A549 (cell line): ENCODE data around the gene DNAAF2.

Experiments used
- RAD21 ChIP-seq, 2 experiments: fragments of >200 bp in 1 of 2; sonication (Bioruptor Twin) in 1 of 2; formaldehyde crosslinking in 1 of 2; IDR thresholded peaks in 1 of 2; conservative IDR thresholded peaks in 1 of 2; 2 replicates in 1 of 2; 3 replicates in 1 of 2; pipeline ENCODE4 v1.6.1; 2012 to 2018; ENCODE audit warnings: inconsistent platforms in 1 of 2
- TF ChIP-seq, protein P1 (sequence below): fragments of 200-600 bp; sonication (generic); IDR thresholded peaks from 2 replicates; pipeline ENCODE4 v1.6.1; 2016; ENCODE audit warnings: antibody characterized with exemption, mild to moderate bottlenecking, moderate library complexity

DNA sequence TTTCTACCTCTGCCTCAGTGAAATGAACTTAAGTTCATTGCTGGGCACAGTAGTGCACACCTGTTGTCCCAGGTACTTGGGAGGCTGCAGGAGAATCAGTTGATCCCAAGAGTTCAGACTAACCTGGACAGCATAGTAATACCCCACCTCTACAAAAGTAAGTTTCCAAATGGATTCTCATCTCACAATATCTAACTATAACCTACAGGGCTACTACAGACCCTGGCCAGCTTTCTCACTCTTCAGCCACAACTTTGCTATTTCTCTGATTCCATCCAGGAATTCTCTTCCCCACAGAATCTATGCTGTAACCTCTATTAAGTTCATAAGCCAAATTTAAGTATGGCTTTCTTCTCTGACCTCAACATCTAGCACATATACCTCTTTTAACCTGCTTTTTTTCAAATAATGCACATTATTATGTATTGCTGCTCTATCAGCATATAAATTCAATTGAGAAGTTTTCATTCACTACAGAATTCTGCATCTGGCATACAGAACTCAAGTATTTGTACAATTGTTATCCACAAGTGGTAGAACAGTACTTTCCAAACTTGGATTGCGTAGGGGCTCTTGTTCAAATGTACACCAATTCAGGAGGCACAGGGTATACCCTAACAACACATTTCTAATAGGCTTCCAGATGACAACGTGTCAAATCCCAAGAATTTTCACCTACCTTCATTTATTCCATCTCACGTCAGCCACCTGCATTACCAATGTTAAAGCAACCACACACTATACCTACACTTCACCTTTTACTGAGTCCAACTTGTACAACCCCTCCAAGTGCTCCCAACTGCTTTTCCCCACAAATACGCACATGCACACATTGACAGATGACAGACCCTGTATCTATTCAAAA, 52.7 kb downstream of the DNAAF2 start:
- no peak for TF ChIP-seq RAD21 (conservative IDR thresholded peaks at IDR 0.05 in 1 of 2, IDR thresholded peaks at IDR 0.05 in 1 of 2)
- TF ChIP-seq, protein P1, sequence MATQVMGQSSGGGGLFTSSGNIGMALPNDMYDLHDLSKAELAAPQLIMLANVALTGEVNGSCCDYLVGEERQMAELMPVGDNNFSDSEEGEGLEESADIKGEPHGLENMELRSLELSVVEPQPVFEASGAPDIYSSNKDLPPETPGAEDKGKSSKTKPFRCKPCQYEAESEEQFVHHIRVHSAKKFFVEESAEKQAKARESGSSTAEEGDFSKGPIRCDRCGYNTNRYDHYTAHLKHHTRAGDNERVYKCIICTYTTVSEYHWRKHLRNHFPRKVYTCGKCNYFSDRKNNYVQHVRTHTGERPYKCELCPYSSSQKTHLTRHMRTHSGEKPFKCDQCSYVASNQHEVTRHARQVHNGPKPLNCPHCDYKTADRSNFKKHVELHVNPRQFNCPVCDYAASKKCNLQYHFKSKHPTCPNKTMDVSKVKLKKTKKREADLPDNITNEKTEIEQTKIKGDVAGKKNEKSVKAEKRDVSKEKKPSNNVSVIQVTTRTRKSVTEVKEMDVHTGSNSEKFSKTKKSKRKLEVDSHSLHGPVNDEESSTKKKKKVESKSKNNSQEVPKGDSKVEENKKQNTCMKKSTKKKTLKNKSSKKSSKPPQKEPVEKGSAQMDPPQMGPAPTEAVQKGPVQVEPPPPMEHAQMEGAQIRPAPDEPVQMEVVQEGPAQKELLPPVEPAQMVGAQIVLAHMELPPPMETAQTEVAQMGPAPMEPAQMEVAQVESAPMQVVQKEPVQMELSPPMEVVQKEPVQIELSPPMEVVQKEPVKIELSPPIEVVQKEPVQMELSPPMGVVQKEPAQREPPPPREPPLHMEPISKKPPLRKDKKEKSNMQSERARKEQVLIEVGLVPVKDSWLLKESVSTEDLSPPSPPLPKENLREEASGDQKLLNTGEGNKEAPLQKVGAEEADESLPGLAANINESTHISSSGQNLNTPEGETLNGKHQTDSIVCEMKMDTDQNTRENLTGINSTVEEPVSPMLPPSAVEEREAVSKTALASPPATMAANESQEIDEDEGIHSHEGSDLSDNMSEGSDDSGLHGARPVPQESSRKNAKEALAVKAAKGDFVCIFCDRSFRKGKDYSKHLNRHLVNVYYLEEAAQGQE = 0 out of 2 replicates have a peak, but pooled peaks have one; percentile 8
